BE2C (cell line): Measurements from ENCODE around the gene CBX3.
"Not testable (repeated sequence)": the region's sequence is repeated elsewhere in the genome, so short reads cannot be mapped to it uniquely, and the experiment has no call there.

ENCODE experiments used
- DNase-seq: peaks from one replicate; pipeline ENCODE4 v3.0.0-alpha.2; 2020
- H3K27me3 ChIP-seq: fragments of 250-450 bp; sonication (Bioruptor Pico); 2 replicates; pipeline ENCODE4 v1.5.1; 2020; ENCODE audit warnings: mild to moderate bottlenecking
- H3K36me3 ChIP-seq: fragments of 250-450 bp; sonication (Bioruptor Pico); 2 replicates; pipeline ENCODE4 v1.5.1; 2020; ENCODE audit warnings: mild to moderate bottlenecking
- H3K4me1 ChIP-seq: fragments of 250-450 bp; sonication (Bioruptor Pico); 2 replicates; pipeline ENCODE4 v1.5.1; 2020
- H3K4me3 ChIP-seq: 2 replicates; pipeline ENCODE4 v1.5.1; 2011; ENCODE audit warnings: low read depth, low read length
- H3K9me3 ChIP-seq: fragments of 250-450 bp; sonication (Bioruptor Pico); 2 replicates; pipeline ENCODE4 v1.5.1; 2020
- TF ChIP-seq, protein P1 (sequence below): IDR thresholded peaks from 2 replicates; pipeline ENCODE4 v1.5.1; 2012; ENCODE audit warnings: mild to moderate bottlenecking, low read depth, low read length

The CBX3 gene

DNA sequence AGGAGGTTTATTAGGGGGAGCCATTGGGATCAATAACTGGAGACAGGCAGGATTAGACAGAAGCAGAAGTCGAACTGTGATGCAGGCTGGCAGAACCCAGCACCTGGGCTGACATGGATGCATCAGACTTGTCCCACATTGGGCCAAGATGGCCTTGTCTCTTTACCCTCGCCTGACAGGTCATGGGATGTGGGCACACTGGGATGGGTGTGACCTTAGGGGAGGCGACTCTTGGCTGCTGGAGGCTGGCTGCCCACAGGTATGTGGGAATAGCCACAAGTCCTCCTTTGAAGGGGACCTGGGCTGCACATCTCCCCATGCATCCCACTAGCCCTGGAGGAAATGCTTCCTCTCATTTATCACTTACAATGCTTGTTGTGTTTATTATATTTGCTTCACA is 32.3 kb upstream of the CBX3 start:
- no peak for DNase-seq
- TF ChIP-seq, protein P1, sequence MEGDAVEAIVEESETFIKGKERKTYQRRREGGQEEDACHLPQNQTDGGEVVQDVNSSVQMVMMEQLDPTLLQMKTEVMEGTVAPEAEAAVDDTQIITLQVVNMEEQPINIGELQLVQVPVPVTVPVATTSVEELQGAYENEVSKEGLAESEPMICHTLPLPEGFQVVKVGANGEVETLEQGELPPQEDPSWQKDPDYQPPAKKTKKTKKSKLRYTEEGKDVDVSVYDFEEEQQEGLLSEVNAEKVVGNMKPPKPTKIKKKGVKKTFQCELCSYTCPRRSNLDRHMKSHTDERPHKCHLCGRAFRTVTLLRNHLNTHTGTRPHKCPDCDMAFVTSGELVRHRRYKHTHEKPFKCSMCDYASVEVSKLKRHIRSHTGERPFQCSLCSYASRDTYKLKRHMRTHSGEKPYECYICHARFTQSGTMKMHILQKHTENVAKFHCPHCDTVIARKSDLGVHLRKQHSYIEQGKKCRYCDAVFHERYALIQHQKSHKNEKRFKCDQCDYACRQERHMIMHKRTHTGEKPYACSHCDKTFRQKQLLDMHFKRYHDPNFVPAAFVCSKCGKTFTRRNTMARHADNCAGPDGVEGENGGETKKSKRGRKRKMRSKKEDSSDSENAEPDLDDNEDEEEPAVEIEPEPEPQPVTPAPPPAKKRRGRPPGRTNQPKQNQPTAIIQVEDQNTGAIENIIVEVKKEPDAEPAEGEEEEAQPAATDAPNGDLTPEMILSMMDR: no peak

DNA sequence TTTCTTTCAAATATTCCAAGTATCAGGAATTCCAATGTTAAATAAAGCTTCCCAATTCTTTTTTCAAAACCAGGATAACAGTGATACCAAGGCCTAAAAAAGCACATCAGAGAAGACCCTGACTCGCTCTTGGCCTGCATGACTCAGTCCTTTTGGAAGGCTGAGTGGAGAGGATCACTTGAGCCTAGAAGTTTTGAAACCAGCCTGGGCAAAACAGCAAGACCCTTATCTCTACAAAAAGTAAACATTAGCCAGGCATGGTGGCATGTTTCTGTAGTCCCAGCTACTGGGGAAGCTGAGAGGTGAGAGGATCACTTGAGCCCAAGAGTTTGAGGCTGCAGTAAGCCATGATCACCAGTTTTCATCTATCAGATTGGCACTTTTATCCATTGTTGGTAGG is 30.9 kb upstream of the CBX3 start:
- Histone ChIP-seq H3K27me3 (no peaks in the 10 kb centered on the region), H3K4me3 (no peak overlapping the region), H3K9me3 (no peaks in the 10 kb centered on the region), H3K4me1 (no peaks in the 10 kb centered on the region), H3K36me3 (no peaks in the 10 kb centered on the region)
- TF ChIP-seq, protein P1: no peak
- no peak for DNase-seq

More for the DNA sequence above, 32.3 kb upstream of the CBX3 start:
- H3K27me3 ChIP-seq: no peaks in the 10 kb centered on the region
- H3K9me3 ChIP-seq: no peaks in the 10 kb centered on the region
- H3K36me3 ChIP-seq: no peaks in the 10 kb centered on the region
- H3K4me1 ChIP-seq: no peaks in the 10 kb centered on the region
- H3K4me3 ChIP-seq: no peak overlapping the region

DNA sequence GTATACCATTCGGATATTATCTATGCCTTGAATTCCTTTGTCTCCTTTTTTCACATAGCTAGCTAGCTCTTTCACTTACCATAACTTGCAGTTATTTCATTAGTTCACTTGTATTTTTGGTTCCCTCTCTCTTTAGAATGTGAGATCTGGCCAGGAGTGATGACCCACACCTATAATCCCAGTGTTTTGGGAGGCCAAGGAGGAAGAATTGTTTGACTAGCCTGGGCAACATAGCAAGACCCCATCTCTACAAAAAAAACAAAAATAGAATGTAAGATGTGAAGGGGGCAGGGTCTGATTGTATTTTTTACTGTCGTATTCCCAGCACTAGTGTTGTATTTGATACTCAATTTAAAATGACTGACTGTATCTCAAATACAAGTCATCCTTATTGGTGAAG is 29.9 kb upstream of the CBX3 start:
- TF ChIP-seq, protein P1: no peak

DNA sequence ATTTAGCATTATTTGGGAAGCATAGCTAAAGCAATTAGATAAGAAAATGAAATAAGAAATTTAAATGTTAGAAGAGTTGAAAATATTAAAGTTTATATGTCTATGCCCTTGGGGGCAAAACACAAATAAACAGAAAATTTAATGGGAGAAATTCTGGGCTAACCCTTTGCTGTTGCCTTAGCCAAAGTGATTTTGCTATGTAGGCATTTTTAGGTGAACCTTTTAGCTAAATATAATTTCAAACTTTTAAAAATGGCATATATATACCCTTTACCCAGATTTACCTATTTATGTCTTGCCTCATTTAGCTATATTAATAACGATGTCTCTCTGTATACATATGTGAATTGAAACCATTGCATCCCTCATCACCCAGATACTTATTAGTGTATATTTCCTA is 29.5 kb upstream of the CBX3 start:
- no peaks in the 10 kb centered on the region for H3K36me3 ChIP-seq
- no peaks in the 10 kb centered on the region for H3K27me3 ChIP-seq
- no peaks in the 10 kb centered on the region for H3K9me3 ChIP-seq
- no peaks in the 10 kb centered on the region for H3K4me1 ChIP-seq
- TF ChIP-seq, protein P1: no peak
- no peak overlapping the region for H3K4me3 ChIP-seq
- DNase-seq: no peak

More for the DNA sequence above, 29.9 kb upstream of the CBX3 start:
- no peak overlapping the region for H3K4me3 ChIP-seq
- no peak for DNase-seq
- H3K4me1 ChIP-seq: no peaks in the 10 kb centered on the region
- H3K36me3 ChIP-seq: no peaks in the 10 kb centered on the region
- H3K9me3 ChIP-seq: no peaks in the 10 kb centered on the region
- H3K27me3 ChIP-seq: no peaks in the 10 kb centered on the region

DNA sequence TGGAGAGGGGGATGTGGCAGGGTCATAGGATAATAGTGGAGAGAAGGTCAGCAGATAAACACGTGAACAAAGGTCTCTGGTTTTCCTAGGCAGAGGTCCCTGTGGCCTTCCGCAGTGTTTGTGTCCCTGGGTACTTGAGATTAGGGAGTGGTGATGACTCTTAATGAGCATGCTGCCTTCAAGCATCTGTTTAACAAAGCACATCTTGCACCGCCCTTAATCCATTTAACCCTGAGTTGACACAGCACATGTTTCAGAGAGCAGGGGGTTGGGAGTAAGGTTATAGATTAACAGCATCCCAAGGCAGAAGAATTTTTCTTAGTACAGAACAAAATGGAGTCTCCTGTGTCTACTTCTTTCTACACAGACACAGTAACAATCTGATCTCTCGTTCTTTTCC is 25.6 kb upstream of the CBX3 start:
- not testable (repeated sequence) for H3K4me3 ChIP-seq, H3K4me1 ChIP-seq, H3K36me3 ChIP-seq, H3K9me3 ChIP-seq, DNase-seq, H3K27me3 ChIP-seq

DNA sequence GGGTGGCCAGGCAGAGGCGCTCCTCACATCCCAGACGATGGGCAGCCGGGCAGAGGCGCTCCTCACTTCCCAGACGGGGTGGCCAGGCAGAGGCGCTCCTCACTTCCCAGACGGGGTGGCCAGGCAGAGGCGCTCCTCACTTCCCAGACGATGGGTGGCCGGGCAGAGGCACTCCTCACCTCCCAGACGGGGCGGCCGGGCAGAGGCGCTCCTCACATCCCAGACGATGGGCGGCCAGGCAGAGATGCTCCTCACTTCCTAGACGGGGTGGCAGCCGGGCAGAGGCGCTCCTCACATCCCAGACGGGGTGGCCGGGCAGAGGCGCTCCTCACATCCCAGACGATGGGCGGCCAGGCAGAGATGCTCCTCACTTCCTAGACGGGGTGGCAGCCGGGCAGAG is 24.8 kb upstream of the CBX3 start:
- not testable (repeated sequence) for H3K9me3 ChIP-seq, H3K4me1 ChIP-seq, H3K27me3 ChIP-seq, DNase-seq, H3K4me3 ChIP-seq, H3K36me3 ChIP-seq

DNA sequence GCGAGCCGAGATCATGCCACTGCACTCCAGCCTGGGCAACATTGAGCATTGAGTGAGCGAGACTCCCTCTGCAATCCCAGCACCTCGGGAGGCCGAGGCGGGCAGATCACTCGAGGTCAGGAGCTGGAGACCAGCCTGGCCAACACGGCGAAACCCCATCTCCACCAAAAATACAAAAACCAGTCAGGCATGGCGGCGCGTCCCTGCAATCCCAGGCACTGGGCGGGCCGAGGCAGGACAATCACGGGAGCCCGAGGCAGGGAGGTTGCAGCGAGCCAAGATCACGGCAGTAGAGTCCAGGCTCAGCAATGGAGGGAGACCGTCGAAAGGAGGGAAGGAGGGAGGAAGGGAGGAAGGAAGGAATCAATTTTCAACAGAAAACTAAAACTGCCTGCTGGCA is 24.3 kb upstream of the CBX3 start:
- H3K4me1 ChIP-seq, H3K27me3 ChIP-seq, H3K36me3 ChIP-seq, H3K4me3 ChIP-seq, H3K9me3 ChIP-seq, DNase-seq: not testable (repeated sequence)

DNA sequence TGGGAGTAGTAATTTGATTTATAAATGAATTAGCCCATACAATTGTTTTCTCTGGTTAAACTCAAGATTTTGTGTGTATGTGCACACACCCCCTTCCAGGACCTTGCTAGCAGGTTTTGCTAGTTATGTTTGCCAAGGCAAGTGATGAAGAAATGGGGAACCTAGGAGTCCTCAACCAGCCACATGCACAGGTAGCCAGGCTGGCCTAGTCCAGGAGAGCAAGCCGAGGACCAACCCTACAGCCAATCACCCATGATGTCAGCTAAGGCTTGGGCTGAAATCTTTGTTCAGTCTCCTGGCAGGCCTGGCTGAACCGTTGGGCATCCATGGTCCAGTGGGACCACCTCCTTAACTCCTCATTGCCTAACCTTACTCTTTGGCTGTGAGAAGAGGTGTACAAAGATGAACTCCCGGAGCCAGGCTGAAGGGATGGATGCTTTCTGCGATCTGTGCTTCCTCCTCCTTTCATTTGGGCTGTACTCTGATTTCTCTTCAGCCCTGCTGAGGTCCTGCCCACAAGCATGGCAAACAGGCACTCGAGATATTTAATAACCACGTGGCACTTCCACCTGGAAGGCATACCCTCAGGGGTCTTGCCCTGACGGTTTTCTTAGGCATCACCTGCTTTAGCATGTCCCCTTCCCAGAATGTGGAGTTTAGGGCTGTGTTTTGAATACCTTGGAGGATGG is 23.1 kb upstream of the CBX3 start:
- Histone ChIP-seq H3K36me3 (no peaks in the 10 kb centered on the region), H3K27me3 (no peaks in the 10 kb centered on the region), H3K9me3 (no peaks in the 10 kb centered on the region), H3K4me1 (no peaks in the 10 kb centered on the region), H3K4me3 (no peak overlapping the region)
- TF ChIP-seq, protein P1: no peak
- DNase-seq: no peak
